SK-N-SH (cell line): ENCODE measurements around the gene CCDC178. TPM values are rescaled to one million over a fixed set of nuclear protein-coding genes. Genes with fewer than 3 reads are reported as not detected.

ENCODE experiments used
- CTCF ChIA-PET: fragments of 300-600, 350-600 bp; formaldehyde crosslinking; extraction: SDS; loops from one replicate; lab custom pipeline; 2021; lab: Yijun Ruan, JAX
- POLR2A ChIA-PET: fragments of 350-600 bp; sonication (Branson Sonifier 250); formaldehyde crosslinking; extraction: SDS; loops from one replicate; lab custom pipeline; 2020; ENCODE audit warnings: antibody characterized with exemption, inconsistent platforms; lab: Yijun Ruan, JAX
- DNase-seq: peaks from one replicate; pipeline ENCODE4 v3.0.0; 2012
- H2AFZ ChIP-seq: fragments of 200-600 bp; sonication (generic); 2 replicates; pipeline ENCODE4 v1.8.1; 2016; ENCODE audit warnings: antibody characterized with exemption, mild to moderate bottlenecking, low read depth
- H3F3A ChIP-seq: fragments of 200-600 bp; sonication (generic); replicated peaks from 2 replicates; pipeline ENCODE3; 2016; ENCODE audit warnings: antibody characterized with exemption, mild to moderate bottlenecking; ENCODE audit not compliant: insufficient read depth
- H3K27ac ChIP-seq, 2 experiments: fragments of 200-500 bp in 1 of 2; fragments of 200-600 bp in 1 of 2; sonication (Bioruptor generic) in 1 of 2; sonication (generic), shearing (Covaris generic) in 1 of 2; 2 replicates each; pipeline versions ENCODE4 v1.5.1 to v1.6.1; 2014 to 2016; ENCODE audit warnings: low read depth in 2 of 2, inconsistent platforms in 1 of 2, low read length in 1 of 2, mild to moderate bottlenecking in 1 of 2, mixed read lengths in 1 of 2
- H3K27me3 ChIP-seq: fragments of 200-600 bp; sonication (generic), shearing (Covaris generic); 2 replicates; pipeline ENCODE4 v1.6.1; 2016; ENCODE audit warnings: mixed run types; ENCODE audit not compliant: insufficient read depth
- H3K36me3 ChIP-seq, 2 experiments: fragments of 200-500 bp in 1 of 2; fragments of 200-600 bp in 1 of 2; sonication (Bioruptor generic) in 1 of 2; sonication (generic) in 1 of 2; replicated peaks in 1 of 2; 2 replicates each; pipeline versions ENCODE3 to v1.5.1; 2014 to 2016; ENCODE audit warnings: low read length in 1 of 2, mild to moderate bottlenecking in 1 of 2; ENCODE audit not compliant: insufficient read depth in 2 of 2, control insufficient read depth in 1 of 2
- H3K4me1 ChIP-seq, 2 experiments: fragments of 200-500 bp in 1 of 2; fragments of 200-600 bp in 1 of 2; sonication (Bioruptor generic) in 1 of 2; sonication (generic), shearing (Covaris generic) in 1 of 2; 2 replicates each; pipeline versions ENCODE4 v1.5.1 to v1.6.1; 2014 to 2016; ENCODE audit warnings: low read depth in 1 of 2, low read length in 1 of 2, mixed run types in 1 of 2; ENCODE audit not compliant: insufficient read depth in 2 of 2, control insufficient read depth in 1 of 2
- H3K4me2 ChIP-seq: fragments of 200-600 bp; sonication (generic), shearing (Covaris generic); 2 replicates; pipeline ENCODE4 v1.6.1; 2017; ENCODE audit warnings: mixed run types
- H3K4me3 ChIP-seq, 2 experiments: fragments of 200-500 bp in 1 of 2; fragments of 200-600 bp in 1 of 2; sonication (Bioruptor generic) in 1 of 2; sonication (generic), shearing (Covaris generic) in 1 of 2; 2 replicates each; pipeline versions ENCODE4 v1.5.1 to v1.8.1; 2014 to 2016; ENCODE audit warnings: low read depth in 2 of 2, inconsistent platforms in 1 of 2, low read length in 1 of 2, mild to moderate bottlenecking in 1 of 2, mixed read lengths in 1 of 2, moderate library complexity in 1 of 2
- H3K79me2 ChIP-seq: fragments of 200-600 bp; sonication (generic); 2 replicates; pipeline ENCODE4 v1.8.1; 2017; ENCODE audit warnings: mild to moderate bottlenecking; ENCODE audit not compliant: insufficient read depth
- H3K9ac ChIP-seq: fragments of 200-600 bp; sonication (generic); 2 replicates; pipeline ENCODE4 v1.6.1; 2017; ENCODE audit warnings: mixed run types
- H3K9me2 ChIP-seq: fragments of 200-600 bp; sonication (generic); 2 replicates; pipeline ENCODE4 v1.6.1; 2017; ENCODE audit warnings: mixed run types
- H3K9me3 ChIP-seq: fragments of 200-600 bp; sonication (generic); 2 replicates; pipeline ENCODE4 v1.6.1; 2017; ENCODE audit warnings: mixed run types, mild to moderate bottlenecking, moderate library complexity
- H4K20me1 ChIP-seq: fragments of 200-600 bp; sonication (generic); 2 replicates; pipeline ENCODE4 v1.6.1; 2017; ENCODE audit warnings: mild to moderate bottlenecking, mixed run types; ENCODE audit not compliant: insufficient read depth
- ELF1 ChIP-seq: IDR thresholded peaks from 2 replicates; pipeline ENCODE4 v1.4.0; 2012
- FOXJ3 ChIP-seq: sonication (generic); formaldehyde crosslinking; IDR thresholded peaks from 2 replicates; pipeline ENCODE4 v1.5.1; 2020; ENCODE audit warnings: mild to moderate bottlenecking, missing genetic modification reagents
- FOXM1 ChIP-seq: IDR thresholded peaks from 2 replicates; pipeline ENCODE4 v1.4.0; 2012; ENCODE audit warnings: low read depth, mild to moderate bottlenecking
- GABPA ChIP-seq: IDR thresholded peaks from 2 replicates; pipeline ENCODE4 v1.4.0; 2012; ENCODE audit warnings: low read depth, mild to moderate bottlenecking
- JUND ChIP-seq: IDR thresholded peaks from 2 replicates; pipeline ENCODE4 v1.4.0; 2012
- MXI1 ChIP-seq: IDR thresholded peaks from 2 replicates; pipeline ENCODE4 v1.6.1; 2012; ENCODE audit warnings: mild to moderate bottlenecking, low read depth, low read length, improper control_type of control experiment
- NFIC ChIP-seq: IDR thresholded peaks from 2 replicates; pipeline ENCODE4 v1.4.0; 2012; ENCODE audit warnings: borderline replicate concordance
- NRF1 ChIP-seq: IDR thresholded peaks from 2 replicates; pipeline ENCODE4 v1.6.1; 2012; ENCODE audit warnings: low read depth, mild to moderate bottlenecking, low read length
- RAD21 ChIP-seq: IDR thresholded peaks from 2 replicates; pipeline ENCODE4 v1.6.1; 2012; ENCODE audit warnings: mild to moderate bottlenecking, low read length
- RFX5 ChIP-seq: IDR thresholded peaks from 2 replicates; pipeline ENCODE4 v1.6.1; 2012; ENCODE audit warnings: mild to moderate bottlenecking, improper control_type of control experiment, low read length
- SIN3A ChIP-seq: IDR thresholded peaks from 2 replicates; pipeline ENCODE4 v1.6.1; 2012; ENCODE audit warnings: low read depth, mild to moderate bottlenecking, low read length, moderate library complexity, borderline replicate concordance
- SMC3 ChIP-seq: IDR thresholded peaks from 2 replicates; pipeline ENCODE4 v1.6.1; 2012; ENCODE audit warnings: low read depth, low read length, improper control_type of control experiment
- YY1 ChIP-seq: IDR thresholded peaks from 2 replicates; pipeline ENCODE4 v1.4.0; 2012; ENCODE audit warnings: low read depth, mild to moderate bottlenecking
- WGBS: methylation state at CpG from one replicate; pipeline ENCODE4 v1.1.6; 2017; ENCODE audit warnings: low lambda C conversion rate; 5-methylcytosine and 5-hydroxymethylcytosine counted together
- polyA plus RNA-seq, 3 experiments: library from polyadenylated mRNA; depleted of rRNA; stranded (reverse); fragments of >200 nt; gene quantifications; 2 replicates each; pipeline ENCODE4 v1.2.3, GENCODE V29; 2012
- TF ChIP-seq, protein P1 (sequence below): fragments of 200-600 bp; sonication (generic); IDR thresholded peaks from 2 replicates; pipeline ENCODE4 v1.6.1; 2017; ENCODE audit warnings: antibody characterized with exemption, mild to moderate bottlenecking, moderate library complexity
- TF ChIP-seq, protein P2 (sequence below): IDR thresholded peaks from 2 replicates; pipeline ENCODE4 v1.4.0; 2012; ENCODE audit warnings: low read depth
- TF ChIP-seq, protein P3 (sequence below): fragments of 150-350 bp; IDR thresholded peaks from 2 replicates; pipeline ENCODE4 v1.6.1; 2017; ENCODE audit warnings: antibody characterized with exemption, low read length, low read depth, borderline replicate concordance

The CCDC178 gene
- polyA plus RNA-seq, 1 of the 3 experiments (the other 2 are of a cell fraction) = not detected

GRCh38 chr18:33427549-33427948 is 13.0 kb downstream of the CCDC178 start (continued):
- TF ChIP-seq, protein P1, sequence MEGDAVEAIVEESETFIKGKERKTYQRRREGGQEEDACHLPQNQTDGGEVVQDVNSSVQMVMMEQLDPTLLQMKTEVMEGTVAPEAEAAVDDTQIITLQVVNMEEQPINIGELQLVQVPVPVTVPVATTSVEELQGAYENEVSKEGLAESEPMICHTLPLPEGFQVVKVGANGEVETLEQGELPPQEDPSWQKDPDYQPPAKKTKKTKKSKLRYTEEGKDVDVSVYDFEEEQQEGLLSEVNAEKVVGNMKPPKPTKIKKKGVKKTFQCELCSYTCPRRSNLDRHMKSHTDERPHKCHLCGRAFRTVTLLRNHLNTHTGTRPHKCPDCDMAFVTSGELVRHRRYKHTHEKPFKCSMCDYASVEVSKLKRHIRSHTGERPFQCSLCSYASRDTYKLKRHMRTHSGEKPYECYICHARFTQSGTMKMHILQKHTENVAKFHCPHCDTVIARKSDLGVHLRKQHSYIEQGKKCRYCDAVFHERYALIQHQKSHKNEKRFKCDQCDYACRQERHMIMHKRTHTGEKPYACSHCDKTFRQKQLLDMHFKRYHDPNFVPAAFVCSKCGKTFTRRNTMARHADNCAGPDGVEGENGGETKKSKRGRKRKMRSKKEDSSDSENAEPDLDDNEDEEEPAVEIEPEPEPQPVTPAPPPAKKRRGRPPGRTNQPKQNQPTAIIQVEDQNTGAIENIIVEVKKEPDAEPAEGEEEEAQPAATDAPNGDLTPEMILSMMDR = no peak
- TF ChIP-seq, protein P2, sequence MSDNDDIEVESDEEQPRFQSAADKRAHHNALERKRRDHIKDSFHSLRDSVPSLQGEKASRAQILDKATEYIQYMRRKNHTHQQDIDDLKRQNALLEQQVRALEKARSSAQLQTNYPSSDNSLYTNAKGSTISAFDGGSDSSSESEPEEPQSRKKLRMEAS = no peak
- TF ChIP-seq NFIC (no peak), FOXJ3 (no peak), SIN3A (no peak), SMC3 (no peak)
- TF ChIP-seq, protein P3, sequence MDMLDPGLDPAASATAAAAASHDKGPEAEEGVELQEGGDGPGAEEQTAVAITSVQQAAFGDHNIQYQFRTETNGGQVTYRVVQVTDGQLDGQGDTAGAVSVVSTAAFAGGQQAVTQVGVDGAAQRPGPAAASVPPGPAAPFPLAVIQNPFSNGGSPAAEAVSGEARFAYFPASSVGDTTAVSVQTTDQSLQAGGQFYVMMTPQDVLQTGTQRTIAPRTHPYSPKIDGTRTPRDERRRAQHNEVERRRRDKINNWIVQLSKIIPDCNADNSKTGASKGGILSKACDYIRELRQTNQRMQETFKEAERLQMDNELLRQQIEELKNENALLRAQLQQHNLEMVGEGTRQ = no peak

- Histone ChIP-seq H3K4me2 (no peak overlapping the region), H3K9me3 (no peaks in the 10 kb centered on the region), H3K36me3 (no peaks in the 10 kb centered on the region), H3K4me3 (no peak overlapping the region), H3K27me3 (no peaks in the 10 kb centered on the region), H3K4me1 (no peaks in the 10 kb centered on the region), H2AFZ (no peak overlapping the region), H3K9ac (no peak overlapping the region), H3K27ac (no peak overlapping the region), H3F3A (peaks cover 2% of the 10 kb centered on the region), H3K9me2 (no peaks in the 10 kb centered on the region), H3K79me2 (no peaks in the 10 kb centered on the region), H4K20me1 (no peaks in the 10 kb centered on the region)
- DNase-seq = no peak
- ChIA-PET CTCF (interaction anchor here (0.7 to 1.4 kb wide), 4 partner anchors 15 to 192 kb away, joined by 3 to 4 read pairs (median 3); no protein-coding TSS in a partner anchor), POLR2A (no interaction called here)
- WGBS = 30% methylated on average over 14 of the region's 14 CpGs
- no peak for TF ChIP-seq SMC3
- no peak for TF ChIP-seq MXI1
- no peak for TF ChIP-seq RFX5
- TF ChIP-seq FOXM1 = no peak
- no peak for TF ChIP-seq RAD21
- TF ChIP-seq GABPA = no peak
- no peak for TF ChIP-seq YY1
- no peak for TF ChIP-seq JUND
- TF ChIP-seq NRF1 = no peak
- TF ChIP-seq ELF1 = no peak
Measured at GRCh38 chr18:33424266-33424946, 16.1 kb downstream of the CCDC178 start.
